Osteocyte (in vitro differentiated cells): Measurements from ENCODE around the gene FNBP1. TPM values are rescaled to one million over a fixed set of nuclear protein-coding genes. Genes with fewer than 3 reads are reported as not detected.

Source experiments
- DNase-seq: peaks from one replicate; pipeline ENCODE4 v3.0.0; 2021; ENCODE audit warnings: mixed read lengths; ENCODE audit not compliant: unreplicated experiment; ENCODE audit errors: extremely low spot score
- H3K27ac Mint-ChIP-seq: one replicate; pipeline ENCODE4 v1.8.0; 2021; ENCODE audit warnings: mild to moderate bottlenecking, mixed read lengths; ENCODE audit not compliant: unreplicated experiment
- H3K27me3 Mint-ChIP-seq: one replicate; pipeline ENCODE4 v1.8.0; 2021; ENCODE audit warnings: mixed read lengths; ENCODE audit not compliant: unreplicated experiment
- H3K36me3 Mint-ChIP-seq: one replicate; pipeline ENCODE4 v1.8.0; 2021; ENCODE audit warnings: mixed read lengths; ENCODE audit not compliant: unreplicated experiment
- H3K4me1 Mint-ChIP-seq: one replicate; pipeline ENCODE4 v1.8.0; 2021; ENCODE audit warnings: mixed read lengths; ENCODE audit not compliant: unreplicated experiment
- H3K4me3 Mint-ChIP-seq: one replicate; pipeline ENCODE4 v1.8.0; 2021; ENCODE audit warnings: mild to moderate bottlenecking, moderate library complexity, mixed read lengths; ENCODE audit not compliant: unreplicated experiment
- H3K9me3 Mint-ChIP-seq: one replicate; pipeline ENCODE4 v1.8.0; 2021; ENCODE audit warnings: mixed read lengths; ENCODE audit not compliant: unreplicated experiment
- CTCF ChIP-seq: fragments of 200-600 bp; sonication (generic); IDR thresholded peaks from 2 replicates; pipeline ENCODE4 v1.5.0; 2021; ENCODE audit warnings: antibody characterized with exemption, mild to moderate bottlenecking, moderate library complexity
- total RNA-seq: library from RNA; stranded (reverse); gene quantifications from 2 replicates; pipeline ENCODE4 v1.2.1, GENCODE V29; 2021

The FNBP1 gene
- total RNA-seq, 1 donor from 2014 or later: 62.2 TPM

GRCh38 chr9:130062750-130063149, 19.8 kb upstream of the FNBP1 start:
- DNase-seq: no peak
- no peak for TF ChIP-seq CTCF
- no peak overlapping the region for H3K4me3 Mint-ChIP-seq
- H3K4me1 Mint-ChIP-seq: peaks cover 11% of the 10 kb centered on the region
- H3K27me3 Mint-ChIP-seq: no peaks in the 10 kb centered on the region
- no peak overlapping the region for H3K27ac Mint-ChIP-seq
- peaks cover 4% of the 10 kb centered on the region for H3K36me3 Mint-ChIP-seq
- H3K9me3 Mint-ChIP-seq: no peaks in the 10 kb centered on the region

- TF ChIP-seq CTCF: no peak
Observed at GRCh38 chr9:130060296-130060695, 17.3 kb upstream of the FNBP1 start.

GRCh38 chr9:130058887-130059286, 15.9 kb upstream of the FNBP1 start:
- Mint-ChIP-seq H3K4me1 (peaks cover 18% of the 10 kb centered on the region), H3K27ac (no peak overlapping the region), H3K4me3 (no peak overlapping the region), H3K9me3 (no peaks in the 10 kb centered on the region), H3K27me3 (no peaks in the 10 kb centered on the region), H3K36me3 (peaks cover 2% of the 10 kb centered on the region)
- no peak for TF ChIP-seq CTCF
- DNase-seq: no peak

More at GRCh38 chr9:130060296-130060695, 17.3 kb upstream of the FNBP1 start:
- Mint-ChIP-seq H3K4me3 (no peak overlapping the region), H3K27ac (no peak overlapping the region), H3K4me1 (peaks cover 9% of the 10 kb centered on the region), H3K36me3 (peaks cover 4% of the 10 kb centered on the region), H3K9me3 (no peaks in the 10 kb centered on the region), H3K27me3 (no peaks in the 10 kb centered on the region)
- no peak for DNase-seq

- peak; percentile 32 for TF ChIP-seq CTCF
- H3K27ac Mint-ChIP-seq: peak overlapping the region; percentile 43
- peaks cover 21% of the 10 kb centered on the region for H3K4me1 Mint-ChIP-seq
- H3K36me3 Mint-ChIP-seq: peaks cover 2% of the 10 kb centered on the region
- no peaks in the 10 kb centered on the region for H3K27me3 Mint-ChIP-seq
- DNase-seq: no peak
- H3K4me3 Mint-ChIP-seq: no peak overlapping the region
- H3K9me3 Mint-ChIP-seq: no peaks in the 10 kb centered on the region
Observed at GRCh38 chr9:130058154-130058553, 15.2 kb upstream of the FNBP1 start.

GRCh38 chr9:130054820-130055219, 11.8 kb upstream of the FNBP1 start:
- Mint-ChIP-seq H3K27me3 (no peaks in the 10 kb centered on the region), H3K9me3 (no peaks in the 10 kb centered on the region), H3K4me1 (peaks cover 28% of the 10 kb centered on the region), H3K4me3 (peak overlapping the region; percentile 94), H3K27ac (peak overlapping the region; percentile 93), H3K36me3 (peaks cover 5% of the 10 kb centered on the region)
- no peak for DNase-seq
- TF ChIP-seq CTCF: no peak
